Activated CD8-positive, alpha-beta memory T cell treated with anti-CD3 and anti-CD28 coated beads, Interleukin-2, amount 50 U/mL, for 48 hours (primary cell): ENCODE results near the gene VSIG10.
A peak's percentile ranks its signal among the peaks of the same experiment; 100 is the strongest.
"Not testable (repeated sequence)": the region's sequence is repeated elsewhere in the genome, so short reads cannot be mapped to it uniquely, and the experiment has no call there.

Experiments
- DNase-seq: peaks from one replicate; pipeline ENCODE4 v3.0.0-alpha.2; 2020

The VSIG10 gene

GRCh38 chr12:118103601-118104382 is at the start of gene VSIG10:
Gene VSIG10, minus strand, starts transcription at chr12:118104011. Its CDS starts 340 bp downstream, at chr12:118103671.
- DNase-seq: peak; percentile 63

GRCh38 chr12:118151755-118152154 is 47.9 kb upstream of the VSIG10 start:
- no peak for DNase-seq

- no peak for DNase-seq
These were observed 46.8 kb upstream of the VSIG10 start for GRCh38 chr12:118150625-118151024.

- DNase-seq: no peak
These were observed 44.5 kb upstream of the VSIG10 start for GRCh38 chr12:118148287-118148686.

- no peak for DNase-seq
These were observed 42.0 kb upstream of the VSIG10 start for GRCh38 chr12:118145798-118146156.

GRCh38 chr12:118145113-118145797 is 41.4 kb upstream of the VSIG10 start:
- no peak for DNase-seq

GRCh38 chr12:118144499-118144898 is 40.7 kb upstream of the VSIG10 start:
- no peak for DNase-seq

- DNase-seq: no peak
These were observed 37.0 kb upstream of the VSIG10 start for GRCh38 chr12:118140825-118141224.

- DNase-seq: no peak
These were observed 33.4 kb upstream of the VSIG10 start for GRCh38 chr12:118137148-118137678.

- DNase-seq: peak; percentile 76
These were observed 32.8 kb upstream of the VSIG10 start for GRCh38 chr12:118136559-118137003.

- peak; percentile 96 for DNase-seq
These were observed 32.2 kb upstream of the VSIG10 start, which contains the start of gene PEBP1 for GRCh38 chr12:118135788-118136558. Gene PEBP1, plus strand, starts transcription at chr12:118136124. Its CDS starts 86 bp downstream, at chr12:118136210.

GRCh38 chr12:118129436-118129835 is 25.6 kb upstream of the VSIG10 start:
- DNase-seq: not testable (repeated sequence)

GRCh38 chr12:118127867-118128266 is 24.1 kb upstream of the VSIG10 start:
- no peak for DNase-seq

GRCh38 chr12:118126119-118126757 is 22.4 kb upstream of the VSIG10 start:
- DNase-seq: no peak

- DNase-seq: no peak
These were observed 21.9 kb upstream of the VSIG10 start for GRCh38 chr12:118125743-118126118.

- no peak for DNase-seq
These were observed 20.6 kb upstream of the VSIG10 start for GRCh38 chr12:118124333-118124874.

GRCh38 chr12:118122264-118122663 is 18.5 kb upstream of the VSIG10 start:
- no peak for DNase-seq

- DNase-seq: peak; percentile 79
These were observed 17.0 kb upstream of the VSIG10 start for GRCh38 chr12:118120579-118121363.

GRCh38 chr12:118119449-118119879 is 15.7 kb upstream of the VSIG10 start:
- no peak for DNase-seq

GRCh38 chr12:118109088-118109487 is 5.3 kb upstream of the VSIG10 start:
- no peak for DNase-seq

- no peak for DNase-seq
These were observed 3.9 kb upstream of the VSIG10 start for GRCh38 chr12:118107694-118108093.
